GM18505 (cell line): ENCODE results near the gene SLCO4A1.

Source experiments
- ATAC-seq: cut with Tn5 transposase; IDR thresholded peaks from one replicate; pipeline ENCODE4 v1.9.1; 2021; ENCODE audit not compliant: unreplicated experiment
- POLR2A ChIP-seq: IDR thresholded peaks from 4 replicates; pipeline ENCODE4 v1.6.1; 2011; ENCODE audit warnings: borderline replicate concordance; ENCODE audit not compliant: insufficient read depth, insufficient read length; ENCODE audit errors: extremely low read depth

Gene SLCO4A1

GRCh38 chr20:62651285-62652021 is 9.2 kb downstream of the SLCO4A1 start:
- TF ChIP-seq POLR2A = no peak
- peak; percentile 55 for ATAC-seq

GRCh38 chr20:62652041-62652893 is 10.0 kb downstream of the SLCO4A1 start:
- peak; percentile 53 for ATAC-seq
- peak; percentile 64 for TF ChIP-seq POLR2A

- no peak for TF ChIP-seq POLR2A
Measured at GRCh38 chr20:62652894-62653305, 10.6 kb downstream of the SLCO4A1 start.

GRCh38 chr20:62653373-62653772 is 11.1 kb downstream of the SLCO4A1 start:
- no peak for ATAC-seq
- no peak for TF ChIP-seq POLR2A

More at GRCh38 chr20:62652894-62653305, 10.6 kb downstream of the SLCO4A1 start:
- no peak for ATAC-seq

- no peak for ATAC-seq
- no peak for TF ChIP-seq POLR2A
Measured at GRCh38 chr20:62653951-62654685, 11.8 kb downstream of the SLCO4A1 start.

- ATAC-seq = no peak
- TF ChIP-seq POLR2A = no peak
Measured at GRCh38 chr20:62655282-62656196, 13.2 kb downstream of the SLCO4A1 start.

- no peak for ATAC-seq
- no peak for TF ChIP-seq POLR2A
Measured at GRCh38 chr20:62656197-62656918, 14.1 kb downstream of the SLCO4A1 start.

GRCh38 chr20:62656919-62657588 is 14.8 kb downstream of the SLCO4A1 start:
- no peak for TF ChIP-seq POLR2A
- no peak for ATAC-seq

GRCh38 chr20:62657589-62657942 is 15.3 kb downstream of the SLCO4A1 start:
- no peak for TF ChIP-seq POLR2A
- ATAC-seq = no peak

- ATAC-seq = no peak
- TF ChIP-seq POLR2A = no peak
Measured at GRCh38 chr20:62657956-62658355, 15.7 kb downstream of the SLCO4A1 start.

GRCh38 chr20:62658593-62659178 is 16.4 kb downstream of the SLCO4A1 start:
- ATAC-seq = no peak
- no peak for TF ChIP-seq POLR2A
